ENCODE results near the gene SPACDR. TPM values are rescaled to one million over a fixed set of nuclear protein-coding genes. Genes with fewer than 3 reads are reported as not detected.

SPACDR gene
- 0.72 and 0.88 TPM in 2 replicates for total RNA-seq

DNA sequence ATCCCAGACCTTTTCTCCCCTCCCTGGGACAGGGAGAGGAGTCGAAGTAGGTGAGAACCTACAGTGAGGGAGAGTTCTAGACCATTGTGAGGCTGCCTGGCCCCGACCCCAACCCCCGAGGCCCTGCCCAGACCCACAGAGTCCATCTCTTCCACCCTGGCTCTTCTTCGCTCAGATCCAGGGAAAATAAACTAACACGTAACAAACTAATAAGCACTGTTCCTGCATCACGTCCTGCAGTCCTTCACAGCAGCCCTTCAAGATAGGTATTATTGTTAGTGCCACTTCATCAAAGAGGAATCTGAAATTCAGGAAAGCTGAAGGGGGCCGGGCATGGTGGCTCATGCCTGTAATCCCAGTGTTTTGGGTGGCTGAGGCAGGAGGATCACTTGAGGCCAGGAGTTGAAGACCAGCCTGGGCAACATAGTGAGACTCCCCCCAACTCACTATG lies at the start of gene SPACDR:
Gene SPACDR (minus strand): TSS at position 51 of the 451 bp plus-strand sequence. CDS start 235 bp downstream, outside the sequence.

DNA sequence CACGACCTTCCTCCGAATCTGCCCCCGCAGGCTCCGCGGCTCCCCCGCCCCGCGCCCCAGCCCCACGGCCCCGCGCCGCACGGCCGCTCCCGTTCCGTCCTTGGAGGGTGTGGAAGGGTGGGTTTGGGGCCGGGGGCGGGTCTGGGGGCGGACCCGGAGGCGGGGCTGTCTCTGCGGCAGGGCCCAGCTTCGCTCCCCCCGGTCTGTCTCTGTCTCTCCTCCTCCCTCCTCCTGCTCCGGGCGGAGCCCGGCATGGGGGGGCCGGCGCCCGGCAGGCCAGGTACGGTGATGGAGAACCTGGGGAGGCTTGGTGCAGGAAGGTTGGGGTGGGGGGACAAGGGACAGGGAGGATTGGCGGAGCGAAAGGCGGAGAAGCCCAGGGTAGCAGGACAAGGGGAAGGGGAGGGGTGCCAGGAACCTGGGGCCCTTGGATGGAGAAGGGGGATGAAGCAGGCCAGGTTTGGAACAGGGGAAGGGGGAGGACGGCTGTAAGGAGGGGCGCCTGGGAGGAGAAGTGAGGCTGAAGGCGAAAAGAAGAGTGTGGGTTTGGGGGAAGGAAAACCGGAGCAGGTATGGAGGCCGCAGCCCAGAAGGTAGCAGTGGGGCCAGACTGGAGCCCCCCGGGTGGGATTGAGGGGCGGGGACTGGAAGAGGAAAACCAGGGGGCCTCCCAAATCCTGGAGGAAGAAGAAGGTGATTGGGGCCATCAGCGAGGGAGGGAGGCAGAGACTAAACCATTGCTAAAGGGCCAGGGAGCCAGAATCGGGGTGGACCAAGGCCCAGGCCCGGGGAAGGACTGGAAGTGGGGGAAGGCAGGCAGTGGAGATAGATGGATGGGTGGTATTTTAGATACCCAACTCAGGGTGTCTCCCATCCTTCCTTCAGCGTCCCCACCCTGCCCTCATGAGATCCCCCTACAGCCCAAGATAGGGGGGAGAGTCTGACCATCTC lies 19.9 kb upstream of the SPACDR start, which contains the start of gene NYAP1:
Gene NYAP1 (plus strand): TSS at position 206 of the 951 bp plus-strand sequence. CDS start 1,385 bp downstream, outside the sequence.

GRCh38 chr7:100478958-100479660 lies 15.0 kb upstream of the SPACDR start, which contains the start of gene TSC22D4:
Gene TSC22D4 (minus strand): TSS chr7:100479214. CDS start chr7:100478038, 1,176 bp downstream.

GRCh38 chr7:100429637-100430492 lies 34.2 kb downstream of the SPACDR start, which contains the start of gene MEPCE:
Gene MEPCE (plus strand): TSS chr7:100429831. CDS start chr7:100430019, 188 bp downstream.

GRCh38 chr7:100428199-100428966 lies 35.7 kb downstream of the SPACDR start, which contains the start of gene ZCWPW1:
Gene ZCWPW1 (minus strand): TSS chr7:100428703. CDS start chr7:100420649, 8,054 bp downstream.

Other genes with a start within 250 kb of the SPACDR start
- not detected in 2 replicates for gene PVRIG, start 244.3 kb downstream of the SPACDR start, total RNA-seq
- not detected in 2 replicates for gene SPDYE3, start 156.6 kb downstream of the SPACDR start, total RNA-seq
- gene PILRB, start 106.1 kb downstream of the SPACDR start, total RNA-seq: 7.0 and 19.8 TPM in 2 replicates
- gene PILRA, start 90.8 kb downstream of the SPACDR start, total RNA-seq: not detected in 2 replicates
- 0.43 and 0.88 TPM in 2 replicates for gene ZCWPW1, start 35.6 kb downstream of the SPACDR start, total RNA-seq
- 26.9 and 43.7 TPM in 2 replicates for gene MEPCE, start 34.4 kb downstream of the SPACDR start, total RNA-seq
- gene PPP1R35, start 27.8 kb downstream of the SPACDR start, total RNA-seq: 15.3 and 27.5 TPM in 2 replicates
- 35.5 and 37.9 TPM in 2 replicates for gene TSC22D4, start 15.0 kb upstream of the SPACDR start, total RNA-seq
- gene NYAP1, start 19.7 kb upstream of the SPACDR start, total RNA-seq: 0.72 and 1.8 TPM in 2 replicates
- gene AGFG2, start 74.9 kb upstream of the SPACDR start, total RNA-seq: 7.0 and 13.9 TPM in 2 replicates
- gene SAP25, start 109.6 kb upstream of the SPACDR start, total RNA-seq: 0.72 TPM in 1 of 2 replicates, not detected in the other
- gene LRCH4, start 121.9 kb upstream of the SPACDR start, total RNA-seq: 32.8 and 52.5 TPM in 2 replicates
- 0.66 and 0.86 TPM in 2 replicates for gene FBXO24, start 122.1 kb upstream of the SPACDR start, total RNA-seq
- 109 and 167 TPM in 2 replicates for gene PCOLCE, start 138.1 kb upstream of the SPACDR start, total RNA-seq
- 7.0 and 9.0 TPM in 2 replicates for gene MOSPD3, start 148.3 kb upstream of the SPACDR start, total RNA-seq
- 0.44 TPM in 1 of 2 replicates, not detected in the other for gene TFR2, start 177.3 kb upstream of the SPACDR start, total RNA-seq
- gene ACTL6B, start 192.2 kb upstream of the SPACDR start, total RNA-seq: not detected in 2 replicates
- gene GNB2, start 209.5 kb upstream of the SPACDR start, total RNA-seq: 152 and 165 TPM in 2 replicates
- 16.6 and 20.6 TPM in 2 replicates for gene GIGYF1, start 230.0 kb upstream of the SPACDR start, total RNA-seq
- 19.5 and 57.0 TPM in 2 replicates for gene POP7, start 241.9 kb upstream of the SPACDR start, total RNA-seq